Left renal cortex interstitium (tissue), 4 donors: ENCODE measurements around the gene MT2A. TPM values are rescaled to one million over a fixed set of nuclear protein-coding genes. Genes with fewer than 3 reads are reported as not detected.
"Not testable (repeated sequence)": the region's sequence is repeated elsewhere in the genome, so short reads cannot be mapped to it uniquely, and the experiment has no call there.

Experiments
- DNase-seq, 4 donors: peaks; one replicate each; pipeline ENCODE4 v3.0.0-alpha.2; 2013; ENCODE audit warnings: low read depth in 4 of 4, low spot score in 2 of 4, missing footprints in 1 of 4
- polyA plus RNA-seq, 4 donors: library from polyadenylated mRNA; unstranded; fragments of 120-200 nt; gene quantifications; one replicate each; pipeline ENCODE4 v1.2.1, GENCODE V29; 2013; ENCODE audit not compliant: insufficient read length in 4 of 4

The MT2A gene
- polyA plus RNA-seq, result 10 to 100 TPM; 26.1 to 41.7 (median 31.1) TPM

DNA sequence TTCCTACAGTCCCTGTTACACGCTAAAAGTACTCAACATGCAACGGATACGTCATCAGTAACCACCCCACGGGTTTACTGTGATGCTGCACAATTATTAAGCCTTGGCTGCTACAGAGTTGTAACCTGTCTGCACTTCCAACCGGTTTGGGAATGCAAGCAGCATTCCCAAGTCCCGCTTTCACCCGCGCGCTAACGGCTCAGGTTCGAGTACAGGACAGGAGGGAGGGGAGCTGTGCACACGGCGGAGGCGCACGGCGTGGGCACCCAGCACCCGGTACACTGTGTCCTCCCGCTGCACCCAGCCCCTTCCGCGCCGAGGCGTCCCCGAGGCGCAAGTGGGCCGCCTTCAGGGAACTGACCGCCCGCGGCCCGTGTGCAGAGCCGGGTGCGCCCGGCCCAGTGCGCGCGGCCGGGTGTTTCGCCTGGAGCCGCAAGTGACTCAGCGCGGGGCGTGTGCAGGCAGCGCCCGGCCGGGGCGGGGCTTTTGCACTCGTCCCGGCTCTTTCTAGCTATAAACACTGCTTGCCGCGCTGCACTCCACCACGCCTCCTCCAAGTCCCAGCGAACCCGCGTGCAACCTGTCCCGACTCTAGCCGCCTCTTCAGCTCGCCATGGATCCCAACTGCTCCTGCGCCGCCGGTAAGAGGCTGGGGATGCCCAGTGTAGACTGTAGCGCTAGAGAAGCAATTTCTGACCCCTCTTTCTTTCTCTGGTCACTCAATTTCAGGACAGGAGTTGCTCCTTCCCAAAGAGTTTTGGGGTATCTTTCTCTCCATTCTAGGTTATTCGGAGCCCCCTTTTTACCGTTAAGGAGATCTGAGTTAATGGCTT lies at the start of gene MT2A:
TSS of gene MT2A (plus strand) at position 542 of the 833 bp plus-strand sequence. CDS start at position 614, 72 bp downstream.
- DNase-seq, result peak in 3 of 4 donors; percentile 48 to 83 (median 81)

DNA sequence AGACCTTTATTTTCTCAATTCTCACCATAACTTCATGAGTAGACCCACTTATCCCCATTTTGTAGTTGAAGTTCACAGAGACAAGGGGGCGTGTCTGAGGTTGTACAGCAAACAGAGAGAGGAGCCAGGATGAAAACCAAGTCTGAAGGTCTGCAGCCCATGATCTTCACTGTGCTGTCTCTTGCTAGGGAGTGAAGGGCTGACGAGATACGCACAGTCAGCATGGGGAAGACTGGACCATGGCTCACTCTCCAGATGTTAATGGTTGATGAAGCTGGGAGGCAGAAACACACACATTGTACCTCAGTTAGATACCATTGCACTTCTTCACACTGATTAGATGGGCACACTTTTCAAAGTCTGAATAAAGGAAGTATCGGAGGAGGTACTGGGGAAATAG lies 49.3 kb upstream of the MT2A start:
- DNase-seq, result no peak

DNA sequence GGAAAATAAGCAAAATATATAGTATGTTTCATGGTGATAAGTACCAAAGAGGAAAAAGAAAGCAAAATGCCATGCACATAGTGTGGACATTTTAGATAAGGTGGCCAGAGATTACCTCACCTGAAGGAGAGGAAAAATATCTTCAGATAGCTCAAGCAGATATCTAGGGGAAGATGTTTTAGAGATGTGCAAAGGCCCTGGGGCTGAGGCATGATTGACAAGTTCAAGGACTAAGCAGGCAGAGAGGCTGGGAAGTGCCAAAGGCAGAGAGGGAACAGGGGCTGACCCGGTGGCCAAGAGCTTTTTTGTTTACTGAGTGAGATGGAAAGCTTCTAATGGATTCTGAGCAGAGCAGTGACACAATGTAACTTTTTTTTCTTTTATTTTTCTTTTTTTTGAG lies 47.9 kb upstream of the MT2A start:
- no peak for DNase-seq

DNA sequence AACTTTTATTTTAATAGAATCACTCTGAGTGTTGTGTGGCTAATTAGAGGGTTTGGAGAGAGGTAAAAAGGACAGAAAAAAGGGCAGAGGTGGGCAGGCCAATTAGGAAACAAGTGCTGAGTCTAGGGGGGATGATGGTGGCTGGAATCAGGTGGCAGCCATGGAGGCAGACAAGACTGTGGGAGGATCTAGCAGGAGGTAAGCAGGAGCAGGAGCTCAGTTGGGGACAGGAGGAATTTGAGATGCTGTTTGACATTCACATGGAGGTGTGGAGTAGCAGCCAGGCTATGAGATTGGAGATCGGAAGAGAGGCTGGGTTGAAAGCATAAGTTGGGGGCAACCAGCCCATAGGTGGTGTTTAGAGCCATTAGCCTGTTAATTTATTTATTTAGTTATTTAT lies 47.3 kb upstream of the MT2A start:
- no peak for DNase-seq

DNA sequence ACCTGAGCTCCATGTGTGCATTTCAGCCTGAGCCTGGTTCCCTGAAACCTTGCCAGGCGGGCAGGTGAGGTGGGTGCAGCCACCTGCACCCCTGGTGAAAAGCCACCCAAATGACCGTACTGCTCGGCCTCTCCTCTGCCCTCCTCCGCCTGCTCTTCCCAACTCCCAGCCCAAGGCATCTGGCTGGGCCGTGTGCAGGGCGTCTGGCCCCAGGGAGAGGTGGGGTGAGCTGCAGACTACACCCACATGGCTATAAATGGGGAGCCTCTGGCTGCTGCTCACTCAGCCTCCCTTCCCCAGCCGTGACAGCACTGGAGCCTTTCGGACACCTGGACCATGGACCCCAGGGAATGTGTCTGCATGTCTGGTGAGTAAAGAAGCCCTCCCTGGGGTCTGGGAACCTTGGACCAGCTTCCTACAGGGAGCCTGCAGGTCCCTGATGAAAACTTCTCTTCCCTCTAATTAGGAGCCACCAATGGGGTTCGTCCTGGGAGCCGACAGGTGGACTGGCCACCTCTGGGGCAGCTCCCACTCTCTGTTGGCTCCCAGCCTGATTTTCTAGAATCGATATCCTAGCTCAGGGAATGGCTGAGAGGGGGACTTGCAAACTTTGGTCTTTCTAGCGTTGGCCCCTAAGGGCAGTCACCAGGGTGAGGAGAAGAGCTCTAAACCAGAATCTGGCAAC lies 43.4 kb upstream of the MT2A start, which contains the start of gene MT4:
TSS of gene MT4 (plus strand) at position 281 of the 685 bp plus-strand sequence. CDS start at position 337, 56 bp downstream.
- no peak for DNase-seq

DNA sequence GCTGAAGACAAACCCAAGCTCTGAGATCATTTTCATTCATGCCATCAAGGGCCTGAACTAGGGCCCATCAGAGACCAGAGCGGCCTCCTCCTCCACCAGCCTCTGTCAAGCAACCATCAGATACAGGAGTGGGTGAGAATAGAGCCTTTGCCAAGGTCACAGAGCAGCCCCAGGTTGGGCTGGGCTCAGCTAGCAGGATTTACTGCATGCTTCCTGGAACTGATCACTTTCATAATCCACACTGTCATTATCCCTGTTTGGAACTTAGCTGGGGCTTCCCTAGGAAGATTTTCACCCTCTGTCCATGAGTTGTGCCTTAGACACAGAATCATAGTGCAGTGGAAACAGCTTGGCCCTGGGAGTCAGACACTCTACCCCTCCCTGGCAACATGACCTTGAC lies 38.4 kb upstream of the MT2A start:
- DNase-seq, result no peak

DNA sequence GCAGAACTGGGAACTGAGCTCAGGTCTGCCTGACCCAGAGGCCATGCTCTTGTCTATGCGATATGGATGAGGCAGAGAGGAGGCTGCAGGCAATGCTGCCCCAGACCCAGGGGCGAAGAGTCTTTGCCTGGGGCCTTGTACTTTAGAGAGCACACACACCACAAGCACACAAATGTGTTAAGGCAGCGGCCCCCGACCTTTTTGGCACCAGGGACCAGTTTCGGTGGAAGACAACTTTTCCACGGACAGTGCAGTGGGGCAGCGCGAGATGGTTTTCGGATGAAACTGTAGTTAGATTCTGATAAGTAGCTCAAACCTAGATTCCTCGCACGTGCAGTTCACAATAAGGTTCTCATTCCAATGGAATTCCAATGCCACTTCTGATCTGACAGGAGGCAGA lies 36.9 kb upstream of the MT2A start:
- DNase-seq, result no peak

DNA sequence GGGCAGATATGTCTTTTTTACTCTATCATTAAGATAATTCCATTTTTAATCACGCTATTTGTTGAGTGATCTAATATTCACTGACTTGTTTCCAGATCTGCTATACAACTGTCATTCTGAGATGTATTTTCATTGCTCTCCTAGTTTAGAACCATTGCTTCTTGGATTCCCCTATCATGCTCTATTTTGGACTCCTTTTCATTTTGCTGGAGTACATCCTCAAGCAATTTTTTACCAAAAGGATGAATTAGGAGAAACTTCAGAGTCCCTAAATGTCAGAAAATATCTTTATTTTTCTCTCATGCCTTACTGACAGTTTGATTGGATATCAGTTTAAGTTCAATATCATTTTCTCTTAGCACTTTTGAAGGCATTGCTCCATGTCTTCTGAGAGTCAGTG lies 33.8 kb upstream of the MT2A start:
- DNase-seq, result no peak

DNA sequence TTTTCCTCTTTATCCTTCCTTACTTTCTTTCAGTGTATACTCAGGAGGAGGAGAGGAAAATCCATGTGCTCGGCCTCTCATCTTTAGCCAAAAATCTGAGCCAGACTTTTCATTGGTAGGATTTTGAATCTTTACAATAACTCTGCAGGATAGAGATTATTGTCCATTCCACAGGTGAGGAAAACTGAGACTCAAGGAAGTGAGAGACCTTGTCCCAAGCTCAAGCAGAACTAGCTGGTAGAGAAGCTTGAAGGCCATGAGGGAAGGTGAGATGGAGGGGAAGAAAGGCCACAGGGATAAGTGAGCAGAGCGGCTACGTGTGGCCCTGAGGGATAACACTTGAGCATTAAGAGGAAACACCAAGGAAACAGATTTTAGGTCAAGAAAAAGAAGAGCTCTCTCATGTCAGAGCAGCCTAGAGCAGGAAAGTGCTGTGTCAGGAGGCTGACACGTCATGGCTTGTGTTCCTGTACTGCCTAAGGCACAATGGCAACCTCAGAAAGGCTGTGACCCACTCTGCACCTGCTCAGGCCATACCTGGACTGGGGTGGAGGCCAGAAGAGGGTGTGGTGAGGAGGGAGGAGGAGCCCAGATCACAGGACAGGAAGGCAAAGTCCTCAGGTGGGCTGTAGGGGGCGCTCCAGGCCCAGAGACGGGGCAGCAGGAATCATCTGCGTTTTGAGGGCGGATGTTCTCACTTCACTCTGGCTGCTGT lies 31.6 kb upstream of the MT2A start:
- no peak for DNase-seq

DNA sequence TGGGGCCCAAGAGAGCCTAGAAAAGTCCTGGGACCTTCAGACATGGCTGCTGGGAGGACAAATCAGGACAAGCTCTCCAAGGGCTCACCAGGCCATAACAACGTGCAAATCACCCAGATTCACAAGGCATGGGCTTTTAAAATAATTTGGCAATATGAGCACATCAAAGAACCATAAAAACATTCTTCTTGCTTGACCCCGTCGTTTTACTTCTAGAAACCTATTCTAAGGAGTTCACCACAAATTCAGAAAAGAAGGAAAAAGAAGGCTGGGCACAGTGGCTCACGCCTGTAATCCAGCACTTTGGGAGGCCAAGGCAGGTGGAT lies 31.1 kb upstream of the MT2A start:
- no peak for DNase-seq

DNA sequence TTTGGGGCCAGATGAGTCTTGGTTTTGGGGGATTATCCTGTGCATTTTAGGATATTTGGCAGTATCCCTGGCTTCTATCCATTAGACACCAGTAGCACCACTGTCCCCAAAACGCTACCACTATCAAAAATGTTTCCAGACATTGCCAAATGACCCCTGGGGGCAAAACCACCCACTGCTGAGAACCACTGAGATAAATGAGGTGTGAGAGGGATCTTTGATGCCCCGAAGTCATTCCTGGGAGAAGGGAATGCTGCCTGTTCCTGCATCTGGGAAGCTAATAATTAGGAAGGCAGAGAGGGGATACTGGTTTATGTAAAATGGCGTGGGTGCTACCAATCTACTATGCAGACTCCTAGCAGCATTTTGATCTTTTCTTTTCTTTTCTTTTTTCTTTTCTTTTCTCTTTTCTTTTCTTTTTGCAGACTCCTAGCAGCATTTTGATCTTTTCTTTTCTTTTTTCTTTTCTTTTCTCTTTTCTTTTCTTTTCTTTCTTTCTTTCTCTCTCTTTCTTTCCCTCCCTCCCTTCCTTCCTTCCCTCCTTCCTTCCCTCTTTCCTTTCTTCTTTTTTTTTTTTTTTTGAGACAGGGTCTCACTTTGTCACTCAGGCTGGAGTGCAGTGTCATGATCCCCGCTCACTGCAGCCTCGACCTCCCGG lies 27.9 kb upstream of the MT2A start:
- no peak for DNase-seq

DNA sequence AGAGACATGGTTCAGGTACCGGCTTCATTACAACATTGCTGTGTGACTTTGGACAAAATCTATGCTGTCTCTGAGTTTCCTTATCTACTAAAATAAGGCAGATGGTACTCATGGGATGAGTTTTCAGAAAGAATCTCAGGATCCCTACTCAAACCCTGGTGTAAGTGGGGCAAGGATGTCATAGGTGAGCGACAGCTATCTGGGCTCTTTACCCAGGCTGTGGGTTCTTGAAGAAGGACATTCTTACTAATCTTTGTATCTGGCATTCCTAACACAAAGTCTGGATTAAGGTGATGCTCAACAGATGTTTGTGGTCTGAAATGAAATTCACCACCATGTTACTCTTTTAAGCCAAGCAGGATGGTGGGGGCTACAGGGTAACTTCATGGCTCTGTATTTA lies 25.5 kb upstream of the MT2A start:
- DNase-seq, result not testable (repeated sequence)

DNA sequence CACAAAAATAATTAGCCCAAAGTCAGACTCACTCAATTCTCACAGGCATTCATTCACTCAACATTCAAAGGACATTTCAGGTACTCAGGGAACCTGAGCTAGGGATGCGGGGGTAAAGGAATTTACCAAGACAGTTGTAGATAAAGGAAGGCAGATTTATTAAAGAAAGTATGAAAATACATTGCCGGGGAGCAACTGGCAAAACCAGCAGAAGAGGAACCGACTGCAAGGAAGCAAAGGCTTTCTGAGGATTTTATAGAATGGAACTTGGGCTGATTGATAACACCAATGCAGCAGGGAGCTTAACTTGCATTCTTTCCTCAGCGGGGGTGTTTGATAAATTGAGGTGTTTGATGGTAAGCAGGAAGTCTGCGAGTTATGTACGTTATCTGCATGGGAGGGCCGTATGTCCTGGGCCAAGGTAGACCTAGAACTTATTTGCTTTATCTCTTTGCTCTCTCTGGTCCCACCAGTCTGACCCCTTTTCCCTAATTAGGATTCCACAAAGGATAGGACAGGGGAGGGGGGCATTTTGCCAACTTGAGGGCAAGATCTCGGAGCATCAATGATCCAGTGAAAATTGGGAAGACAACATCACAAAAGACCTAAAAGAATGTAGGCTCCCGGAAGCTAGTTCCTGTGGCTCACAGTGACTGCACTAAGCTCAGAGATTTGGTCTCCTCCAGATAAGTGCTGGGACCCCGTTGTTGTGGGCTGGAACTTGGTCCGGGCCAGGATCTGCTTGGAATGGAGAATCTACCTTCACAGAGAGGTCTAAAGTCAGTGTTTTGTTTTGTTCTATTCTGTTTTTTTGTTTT lies 24.8 kb upstream of the MT2A start:
- DNase-seq, result no peak

DNA sequence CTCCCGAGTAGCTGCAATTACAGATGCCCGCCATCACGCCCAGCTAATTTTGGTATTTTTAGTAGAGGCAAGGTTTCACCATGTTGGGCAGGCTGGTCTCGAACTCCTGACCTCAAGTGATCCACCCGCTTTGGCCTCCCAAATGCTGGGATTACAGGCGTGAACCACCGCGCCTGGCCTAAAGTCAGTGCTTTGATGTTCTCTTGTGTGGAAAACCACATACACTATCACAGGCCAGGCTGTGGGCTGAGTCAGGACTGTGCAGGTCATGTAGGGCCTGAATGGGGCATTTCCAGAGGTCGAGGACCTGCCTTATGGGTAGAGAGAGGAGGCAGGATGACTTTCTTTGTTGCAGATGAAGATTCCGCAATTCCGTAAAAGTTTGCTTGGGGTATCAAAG lies 24.1 kb upstream of the MT2A start:
- DNase-seq, result no peak

DNA sequence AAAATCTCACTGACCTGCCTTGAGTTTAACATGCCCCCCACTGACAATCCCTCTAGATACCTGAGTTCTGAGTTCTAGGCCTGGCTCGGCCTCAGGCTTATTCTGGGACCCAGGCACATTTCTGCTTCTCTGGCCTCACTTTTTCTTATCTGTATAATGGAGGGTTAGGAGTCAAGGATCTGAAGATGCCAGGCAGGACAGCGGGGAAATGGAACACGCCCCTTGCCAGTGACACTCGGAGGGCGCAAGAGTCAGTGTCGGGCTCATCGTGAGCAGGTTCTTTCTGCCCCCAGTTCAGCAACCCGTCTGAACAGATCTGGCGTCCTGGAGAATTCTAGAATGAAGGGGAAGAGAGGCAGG lies 19.6 kb upstream of the MT2A start:
- DNase-seq, result no peak

DNA sequence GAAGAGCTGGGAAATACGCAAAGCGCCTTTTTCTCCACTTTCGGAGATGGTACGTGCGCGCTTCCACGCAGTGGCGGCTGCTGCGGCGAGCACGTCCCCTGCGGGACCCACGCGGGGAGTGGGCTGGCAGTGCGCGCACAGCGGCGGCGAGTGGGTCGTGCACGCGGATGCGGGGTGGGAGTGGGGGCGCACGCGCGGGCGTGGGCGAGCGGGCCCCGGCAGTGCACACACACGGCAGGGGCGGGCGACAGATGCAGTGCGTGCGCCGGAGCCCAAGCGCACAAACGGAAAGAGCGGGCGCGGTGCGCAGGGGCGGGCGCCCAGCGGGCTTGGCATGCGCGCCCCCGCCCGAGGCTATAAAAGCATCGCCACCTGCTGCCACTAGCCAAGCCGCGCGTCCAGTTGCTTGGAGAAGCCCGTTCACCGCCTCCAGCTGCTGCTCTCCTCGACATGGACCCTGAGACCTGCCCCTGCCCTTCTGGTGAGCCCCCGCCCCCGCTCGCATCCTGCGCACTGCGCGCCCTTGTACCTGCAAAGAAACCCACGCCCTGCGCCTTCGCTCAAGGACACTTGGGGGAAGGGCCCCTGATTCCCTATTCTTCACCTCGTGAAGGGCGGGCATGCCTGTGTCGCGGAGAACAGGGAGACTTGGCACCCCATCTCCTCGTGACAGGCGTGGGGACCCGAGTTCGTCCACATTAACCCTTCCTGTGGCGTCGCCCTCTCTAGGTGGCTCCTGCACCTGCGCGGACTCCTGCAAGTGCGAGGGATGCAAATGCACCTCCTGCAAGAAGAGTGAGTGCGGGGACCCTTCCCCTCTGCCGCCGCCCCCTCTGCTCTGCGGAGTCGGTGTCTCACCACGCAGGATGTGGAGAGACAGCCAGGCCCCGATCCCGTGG lies 19.0 kb upstream of the MT2A start, which contains the start of gene MT3:
TSS of gene MT3 (plus strand) at position 388 of the 899 bp plus-strand sequence. CDS start at position 451, 63 bp downstream.
- DNase-seq, result no peak

DNA sequence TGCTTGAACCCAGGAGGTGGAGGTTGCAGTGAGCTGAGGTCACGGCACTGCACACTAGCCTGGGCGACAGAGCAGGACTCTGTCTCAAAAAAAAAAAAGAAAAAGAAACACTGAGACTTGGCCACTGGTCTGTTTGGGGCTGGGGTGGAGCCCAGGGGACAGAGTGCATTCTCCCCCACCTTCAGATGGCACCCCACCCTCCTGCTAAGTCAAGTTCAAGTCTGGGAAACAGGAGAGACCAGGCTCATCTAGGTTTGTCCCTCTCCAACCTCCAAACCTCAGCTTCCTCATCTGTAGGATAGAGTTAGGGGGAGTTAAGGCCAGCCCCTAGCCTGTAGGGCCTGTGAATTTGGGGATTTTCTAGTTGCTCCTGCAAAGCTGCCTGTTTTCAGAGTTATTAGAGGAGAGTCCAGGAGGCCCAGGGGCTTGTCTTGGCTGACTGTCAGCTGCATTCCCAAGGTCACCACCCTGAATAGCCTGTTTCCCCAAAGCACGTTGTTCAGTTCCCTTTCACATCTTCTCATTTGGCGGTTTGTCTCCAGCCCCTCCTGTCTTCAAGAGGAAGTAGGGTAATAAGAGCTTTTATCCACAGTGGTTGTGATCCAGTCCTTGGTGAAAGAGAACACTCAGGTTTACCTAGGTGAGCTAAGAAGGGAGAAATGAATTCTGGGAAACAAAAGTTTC lies 16.9 kb upstream of the MT2A start:
- no peak for DNase-seq

DNA sequence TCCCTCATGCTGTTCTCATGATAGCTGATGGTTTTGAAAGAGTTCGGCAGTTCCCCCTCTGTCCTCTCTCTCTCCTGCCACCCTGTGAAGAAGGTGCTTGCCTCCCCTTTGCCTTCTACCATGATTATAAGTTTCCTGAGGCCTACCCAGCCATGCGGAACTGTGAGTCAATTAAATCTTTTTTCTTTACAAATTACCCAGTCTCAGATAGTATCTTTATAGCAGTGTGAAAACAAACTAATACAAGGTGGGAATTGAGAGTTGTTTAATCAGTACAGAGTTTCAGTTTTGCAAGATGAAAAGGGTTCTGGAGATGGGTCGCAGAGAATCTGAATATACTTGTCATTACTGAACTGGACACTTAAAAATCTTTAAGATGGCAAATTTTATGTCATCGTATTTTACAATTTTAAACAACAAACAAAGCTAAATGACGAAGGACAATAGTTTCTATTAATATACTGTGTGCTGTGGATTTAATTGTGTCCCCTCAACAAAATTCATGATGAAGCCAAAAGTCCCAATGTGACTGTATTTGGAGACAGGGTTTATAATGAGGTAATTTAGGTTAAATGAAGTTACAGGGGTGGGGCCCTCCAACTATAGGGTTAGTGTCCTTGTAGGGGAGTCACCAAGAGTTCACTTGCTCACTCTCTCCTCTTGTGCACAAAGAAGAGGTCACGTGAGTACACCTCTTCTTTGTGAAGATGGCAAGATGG lies 14.7 kb upstream of the MT2A start:
- DNase-seq, result no peak
